Right cardiac atrium (tissue), 5 donors: ENCODE results near the gene RASGRP2. TPM values are rescaled to one million over a fixed set of nuclear protein-coding genes. Genes with fewer than 3 reads are reported as not detected.
A peak's percentile ranks its signal among the peaks of the same experiment; 100 is the strongest.

Experiments used
- ATAC-seq, 2 donors: fragments of 200-7000 bp; cut with Tn5 transposase; one replicate each; pipeline versions ENCODE4 v1.8.0 to v1.9.1; 2020; ENCODE audit warnings: moderate library complexity in 2 of 2, mild to moderate bottlenecking in 1 of 2
- DNase-seq, 3 donors: peaks; one replicate each; pipeline ENCODE4 v3.0.0-alpha.2; 2020
- H3K27ac ChIP-seq: one replicate; pipeline ENCODE4 v1.5.1; 2013; ENCODE audit warnings: mild to moderate bottlenecking, low read length, control low read depth, moderate library complexity
- H3K27me3 ChIP-seq: one replicate; pipeline ENCODE4 v1.6.1; 2013; ENCODE audit not compliant: control insufficient read depth, insufficient read depth
- H3K4me1 ChIP-seq: one replicate; pipeline ENCODE4 v1.6.1; 2013; ENCODE audit warnings: low read length; ENCODE audit not compliant: control insufficient read depth, insufficient read depth
- H3K4me3 ChIP-seq: one replicate; pipeline ENCODE4 v1.5.1; 2013; ENCODE audit warnings: low read length, control low read depth
- H3K9me3 ChIP-seq: one replicate; pipeline ENCODE4 v1.6.1; 2013; ENCODE audit warnings: low read length; ENCODE audit not compliant: control insufficient read depth
- WGBS: extraction: QIAGEN DNeasy Blood & Tissue Kit; methylation state at CpG from one replicate; pipeline ENCODE4 v1.1.7; 2013; 5-methylcytosine and 5-hydroxymethylcytosine counted together
- intact Hi-C, 4 donors: fragments of 100-400 bp; cut with DNase I; formaldehyde crosslinking; loops; one replicate each; pipeline versions ENCODE4 v1.11.0 to v1.14.0; 2022 to 2023
- polyA plus RNA-seq: library from polyadenylated mRNA; stranded (reverse); fragments of 200-250 nt; gene quantifications from one replicate; pipeline ENCODE4 v1.2.3, GENCODE V29; 2013
- total RNA-seq, 4 donors: library from RNA; stranded (reverse); fragmentation: NEBNext Ultra II Directional; extraction: Animal tissue kit (Norgen Biotek cat#: 25700); gene quantifications; one replicate each; pipeline ENCODE4 v1.2.1, GENCODE V29; 2021
- donor health status: healthy with polysubstance abuse.
- donor health status: DM: no; HTN: yes; CAD: no.
- donor health status: DM: no; HTN: no; CAD: no.
- donor health status: DM: no; HTN: yes; CAD: no; lungs with severe emphysema.
- donor health status: DM: yes; HTN: yes; CAD: no.

The RASGRP2 gene
- total and polyA plus RNA-seq, 5 donors: 25.5 to 69.6 (median 35.2) TPM

DNA sequence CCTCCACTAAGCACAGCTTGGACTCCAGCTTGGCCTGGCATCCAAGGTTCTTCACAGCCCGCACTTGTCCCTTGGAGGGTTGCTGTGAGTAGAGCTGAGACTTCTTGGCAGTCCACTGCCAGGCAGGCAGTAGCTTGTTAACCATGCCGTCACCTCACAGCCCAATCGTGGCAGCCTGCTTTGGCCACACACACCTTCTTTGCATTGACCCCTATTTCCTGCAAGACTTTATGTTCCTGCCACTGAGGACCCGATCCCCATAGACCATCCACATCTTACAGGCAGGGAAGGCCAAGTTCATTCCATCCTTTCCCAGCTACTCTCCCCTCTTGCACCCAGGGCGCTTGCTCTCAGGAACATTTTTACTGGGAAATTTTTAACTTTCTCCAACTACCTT lies 18.3 kb upstream of the RASGRP2 start:
- H3K4me1 ChIP-seq: peaks cover 16% of the 10 kb centered on the region
- no peaks in the 10 kb centered on the region for H3K9me3 ChIP-seq
- 60% methylated on average over 5 of the region's 5 CpGs for WGBS
- H3K4me3 ChIP-seq: no peak overlapping the region
- DNase-seq (peak in 1 of 3 donors; percentile 31), ATAC-seq (no peak)
- H3K27me3 ChIP-seq: no peaks in the 10 kb centered on the region
- intact Hi-C loops: no loop called here
- peak overlapping the region; percentile 24 for H3K27ac ChIP-seq

DNA sequence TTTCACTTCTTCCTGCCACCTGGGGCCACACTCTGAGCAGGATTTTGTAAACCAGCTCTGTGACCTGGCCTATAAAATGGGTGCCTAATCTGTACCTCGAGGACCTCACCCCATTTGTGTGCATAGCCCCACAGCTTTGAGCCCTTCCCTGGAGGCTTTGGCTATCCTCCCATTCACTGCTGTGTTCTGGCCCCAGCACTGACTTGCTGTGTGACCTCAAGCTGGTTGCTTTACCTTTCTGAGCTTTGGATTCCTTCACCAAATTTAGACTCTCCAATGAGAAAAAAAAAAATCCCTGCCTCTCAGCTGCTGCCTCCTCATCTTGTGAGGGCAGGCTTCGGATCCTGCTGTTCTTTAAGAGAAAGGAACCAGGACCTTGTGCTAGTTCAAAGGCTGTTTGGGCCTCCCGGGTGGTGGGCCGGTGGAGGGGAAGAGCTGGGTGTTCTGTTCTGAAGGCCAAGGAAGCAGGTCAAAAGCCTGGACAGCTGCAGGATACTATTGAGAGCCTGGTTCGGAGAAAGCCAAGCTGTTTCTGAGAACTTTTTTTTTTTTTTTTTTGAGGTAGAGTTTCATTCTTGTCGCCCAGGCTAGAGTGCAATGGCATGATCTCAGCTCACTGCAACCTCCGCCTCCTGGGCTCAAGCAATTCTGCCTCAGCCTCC lies 16.9 kb upstream of the RASGRP2 start:
- peak in 1 of 3 donors; percentile 20 for DNase-seq
- ATAC-seq: no peak
- Histone ChIP-seq H3K4me3 (no peak overlapping the region), H3K27ac (peak overlapping the region; percentile 49), H3K9me3 (no peaks in the 10 kb centered on the region), H3K27me3 (no peaks in the 10 kb centered on the region), H3K4me1 (peaks cover 16% of the 10 kb centered on the region)
- WGBS: 64% methylated on average over 7 of the region's 7 CpGs
- intact Hi-C loops: no loop called here

DNA sequence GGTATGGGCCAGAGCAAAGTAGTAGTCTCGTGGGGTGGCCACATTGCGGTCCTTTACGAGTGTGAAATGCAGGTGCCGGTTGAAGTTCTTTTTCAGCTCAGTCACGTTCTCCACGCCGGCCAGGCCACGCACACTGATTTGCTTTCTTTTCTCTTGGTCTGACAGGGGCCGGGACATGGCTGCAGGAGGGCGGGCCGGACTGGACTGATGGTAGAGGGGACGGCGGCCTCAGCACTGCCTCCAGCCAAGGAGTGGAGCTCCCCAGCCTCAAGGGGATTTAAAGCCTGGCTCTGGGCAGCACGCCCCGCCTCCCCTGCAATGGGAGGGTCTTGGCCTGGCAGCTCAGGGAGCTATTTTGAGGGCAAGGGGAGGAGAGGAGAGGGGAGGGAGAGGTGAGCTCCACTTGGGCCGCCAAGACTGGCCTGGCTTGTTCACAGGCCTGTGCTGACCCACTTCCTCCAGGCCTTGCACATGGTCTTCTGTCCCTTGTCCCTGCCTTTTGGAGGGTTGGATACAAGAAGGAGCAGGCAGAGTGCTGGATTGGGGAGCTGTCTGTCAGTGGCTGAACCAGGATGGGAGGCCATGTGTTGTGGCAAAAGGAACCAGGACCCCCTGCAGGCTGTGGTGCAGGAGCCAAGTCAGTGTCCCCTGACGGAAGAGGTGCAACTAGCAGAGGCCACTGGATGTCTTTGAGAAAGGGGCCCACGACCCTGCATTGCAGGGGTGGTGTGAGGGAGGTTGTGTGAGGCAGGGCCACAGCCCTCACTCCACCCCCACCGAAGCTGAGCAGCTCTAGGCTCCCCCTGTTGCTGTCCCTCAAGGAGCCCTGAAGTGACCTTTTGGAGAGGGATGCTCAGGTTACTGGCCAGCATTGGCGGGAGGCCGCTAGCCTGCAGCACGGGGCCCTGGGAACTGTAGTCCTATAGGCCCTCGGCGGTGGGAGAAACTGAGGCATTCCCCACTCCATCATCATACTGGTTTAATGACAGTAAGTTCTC lies 16.1 kb upstream of the RASGRP2 start, which contains the start of gene PYGM:
Gene PYGM, minus strand, starts transcription at position 253 of the 998 bp plus-strand sequence. Its CDS starts 76 bp downstream, at position 177.
- ATAC-seq (peak; percentile 78 to 89), DNase-seq (peak; percentile 88 to 96 (median 95))
- intact Hi-C loops: no loop called here
- H3K4me1 ChIP-seq: peaks cover 16% of the 10 kb centered on the region
- 25% methylated on average over 24 of the region's 24 CpGs for WGBS
- peak within 1 kb of the TSS; percentile 49 for H3K27ac ChIP-seq
- H3K4me3 ChIP-seq: no peak within 1 kb of the TSS
- no peaks in the 10 kb centered on the region for H3K9me3 ChIP-seq
- no peaks in the 10 kb centered on the region for H3K27me3 ChIP-seq

DNA sequence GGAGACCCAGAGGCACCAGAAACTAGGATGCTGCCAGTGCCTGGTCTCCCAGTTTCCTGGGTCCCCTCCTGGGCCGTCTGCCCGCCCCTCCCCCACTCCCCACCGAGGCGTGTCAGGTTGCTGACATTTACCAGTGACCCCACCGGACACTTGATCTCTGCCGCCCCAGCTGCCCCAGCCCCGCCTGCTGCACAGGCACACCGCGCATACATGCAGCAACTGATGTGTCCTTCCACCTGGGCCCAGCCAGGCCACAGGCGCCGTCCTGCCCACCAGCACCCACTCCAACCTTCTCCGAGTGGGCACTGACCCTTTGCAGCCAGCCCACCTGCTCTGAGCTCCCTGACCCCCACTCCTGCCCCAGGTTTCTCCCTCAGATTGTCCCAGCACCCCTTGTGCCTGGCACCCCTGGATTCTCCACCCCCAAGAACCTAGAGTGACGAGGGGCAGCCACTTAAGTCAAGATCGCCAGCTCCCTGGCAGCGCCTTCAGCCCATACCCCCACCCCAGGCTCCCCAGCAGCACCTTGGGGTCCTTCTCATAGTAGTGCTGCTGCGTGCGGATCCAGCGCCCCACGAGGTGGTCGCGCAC lies 15.3 kb upstream of the RASGRP2 start:
- no peak overlapping the region for H3K4me3 ChIP-seq
- no peaks in the 10 kb centered on the region for H3K27me3 ChIP-seq
- WGBS: 51% methylated on average over 21 of the region's 21 CpGs
- H3K9me3 ChIP-seq: no peaks in the 10 kb centered on the region
- peak overlapping the region; percentile 49 for H3K27ac ChIP-seq
- ATAC-seq (peak; percentile 12 to 14), DNase-seq (peak in 2 of 3 donors; percentile 71 to 82)
- H3K4me1 ChIP-seq: peaks cover 16% of the 10 kb centered on the region
- intact Hi-C loops: no loop called here

DNA sequence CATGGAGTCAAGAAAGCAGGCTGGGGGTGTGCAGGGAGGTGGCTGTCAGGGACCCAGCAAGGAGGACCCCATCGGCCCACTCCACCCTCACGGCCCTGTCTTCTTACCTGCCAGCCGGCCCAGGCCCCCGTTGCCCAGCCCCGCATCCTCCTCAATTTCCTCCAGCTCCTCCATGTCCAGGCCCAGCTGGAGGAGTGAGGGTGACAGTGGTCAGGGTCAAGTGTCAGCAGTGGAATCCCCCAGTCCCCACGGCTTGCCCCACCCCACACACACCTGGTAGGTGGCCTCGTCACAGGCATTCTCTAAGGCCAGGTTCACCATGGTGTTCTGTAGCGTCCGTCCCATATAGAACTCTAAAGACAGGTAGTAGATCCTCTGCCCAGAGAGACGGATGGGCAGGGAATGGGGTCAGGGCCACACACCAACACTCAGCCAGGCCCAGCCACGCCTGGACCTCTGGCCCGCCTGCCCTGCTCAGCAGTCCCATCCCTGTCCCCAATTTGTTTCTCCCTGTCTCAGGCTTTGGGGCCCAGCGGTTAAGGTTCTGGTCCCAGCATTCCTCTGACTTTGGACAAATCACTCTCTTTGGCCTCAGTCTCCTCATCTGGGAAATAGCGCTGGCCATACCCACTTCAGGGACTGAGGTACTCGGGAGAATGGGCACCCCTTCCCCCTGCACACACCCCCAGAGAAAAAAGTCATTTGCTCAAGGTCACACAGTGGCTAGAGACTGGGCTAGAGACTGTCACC lies 14.6 kb upstream of the RASGRP2 start:
- intact Hi-C loops: no loop called here
- H3K9me3 ChIP-seq: no peaks in the 10 kb centered on the region
- H3K27ac ChIP-seq: no peak overlapping the region
- WGBS: 87% methylated on average over 15 of the region's 15 CpGs
- H3K4me1 ChIP-seq: peaks cover 12% of the 10 kb centered on the region
- DNase-seq: peak in 2 of 3 donors; percentile 40 to 55
- ATAC-seq: no peak
- no peaks in the 10 kb centered on the region for H3K27me3 ChIP-seq
- H3K4me3 ChIP-seq: no peak overlapping the region

DNA sequence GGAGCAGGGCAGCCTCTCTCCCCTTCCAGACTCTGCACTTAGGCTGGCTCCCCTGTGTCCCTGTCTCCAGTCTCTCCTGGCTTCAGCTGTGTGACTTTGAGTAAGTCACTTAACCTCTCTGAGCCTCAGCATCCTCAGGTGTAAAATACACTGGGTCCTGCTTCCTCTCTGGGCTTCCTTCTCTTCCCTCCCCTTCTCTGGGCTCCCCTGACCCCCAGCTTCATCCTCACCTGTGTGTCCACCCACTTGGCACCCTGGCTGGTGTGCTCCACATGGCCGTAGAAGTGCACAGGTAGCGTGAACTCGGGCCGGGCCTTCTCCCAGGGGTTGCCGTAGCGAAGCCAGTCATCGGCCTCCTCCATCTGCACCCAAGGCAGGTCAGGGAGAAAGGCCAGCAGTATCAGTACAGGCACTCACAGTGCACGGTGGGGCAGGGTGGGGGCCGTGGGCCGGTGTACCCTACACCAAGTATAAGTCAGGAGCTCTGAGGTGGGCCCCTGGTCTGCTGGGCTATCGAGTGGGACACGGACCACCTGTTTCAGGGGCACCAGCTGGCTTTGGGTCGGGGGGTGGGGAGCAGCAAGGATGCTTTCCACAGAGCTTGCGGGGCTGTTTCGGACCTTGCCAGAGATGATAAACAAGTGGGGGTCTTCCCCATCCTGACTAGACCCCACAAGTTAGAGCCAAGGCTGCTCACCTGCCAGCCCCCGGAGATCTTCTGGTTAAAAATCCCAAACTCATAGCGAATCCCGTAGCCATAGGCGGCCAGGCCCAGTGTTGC lies 13.8 kb upstream of the RASGRP2 start:
- intact Hi-C loops: no loop called here
- no peak overlapping the region for H3K4me3 ChIP-seq
- WGBS: 86% methylated on average over 19 of the region's 19 CpGs
- H3K9me3 ChIP-seq: no peaks in the 10 kb centered on the region
- no peaks in the 10 kb centered on the region for H3K27me3 ChIP-seq
- DNase-seq (peak in 2 of 3 donors; percentile 56 to 58), ATAC-seq (no peak)
- H3K27ac ChIP-seq: no peak overlapping the region
- peaks cover 8% of the 10 kb centered on the region for H3K4me1 ChIP-seq

DNA sequence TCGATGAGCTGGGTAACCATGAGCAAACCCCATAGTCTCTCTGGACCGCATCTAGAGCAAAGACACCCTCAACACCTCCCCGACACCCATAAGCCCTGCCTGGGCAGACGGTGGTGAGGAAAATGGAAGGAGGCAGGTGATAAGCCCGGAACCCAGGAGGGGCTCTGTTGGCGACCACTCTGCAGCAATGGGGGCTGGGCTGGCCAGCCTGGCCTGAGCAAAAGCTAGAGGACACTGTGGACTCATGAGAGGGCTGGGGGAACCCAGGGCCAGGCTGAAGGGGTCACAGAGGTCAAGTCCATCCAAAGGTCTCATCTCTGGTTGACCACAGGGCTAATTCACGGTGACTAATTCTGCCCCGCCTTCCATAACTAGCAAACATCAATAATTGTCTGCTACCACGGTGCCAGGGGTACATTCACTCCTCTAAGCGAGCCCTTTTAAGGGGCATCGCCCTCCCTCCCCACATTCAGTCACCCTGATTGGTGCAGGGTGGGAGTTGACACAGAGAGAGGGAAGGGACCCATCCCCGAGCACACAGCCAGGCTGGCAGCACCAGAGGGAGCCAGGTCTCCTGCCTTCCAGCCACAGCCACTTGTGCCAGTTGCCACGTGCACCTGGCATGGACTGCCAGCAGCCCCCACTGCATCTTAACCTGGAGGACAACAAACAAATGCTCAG lies 11.9 kb upstream of the RASGRP2 start:
- ATAC-seq: no peak
- H3K27me3 ChIP-seq: no peaks in the 10 kb centered on the region
- no peak overlapping the region for H3K27ac ChIP-seq
- DNase-seq: peak in 1 of 3 donors; percentile 32
- H3K9me3 ChIP-seq: no peaks in the 10 kb centered on the region
- no peak overlapping the region for H3K4me3 ChIP-seq
- peaks cover 8% of the 10 kb centered on the region for H3K4me1 ChIP-seq
- intact Hi-C loops: no loop called here
- 89% methylated on average over 13 of the region's 13 CpGs for WGBS

DNA sequence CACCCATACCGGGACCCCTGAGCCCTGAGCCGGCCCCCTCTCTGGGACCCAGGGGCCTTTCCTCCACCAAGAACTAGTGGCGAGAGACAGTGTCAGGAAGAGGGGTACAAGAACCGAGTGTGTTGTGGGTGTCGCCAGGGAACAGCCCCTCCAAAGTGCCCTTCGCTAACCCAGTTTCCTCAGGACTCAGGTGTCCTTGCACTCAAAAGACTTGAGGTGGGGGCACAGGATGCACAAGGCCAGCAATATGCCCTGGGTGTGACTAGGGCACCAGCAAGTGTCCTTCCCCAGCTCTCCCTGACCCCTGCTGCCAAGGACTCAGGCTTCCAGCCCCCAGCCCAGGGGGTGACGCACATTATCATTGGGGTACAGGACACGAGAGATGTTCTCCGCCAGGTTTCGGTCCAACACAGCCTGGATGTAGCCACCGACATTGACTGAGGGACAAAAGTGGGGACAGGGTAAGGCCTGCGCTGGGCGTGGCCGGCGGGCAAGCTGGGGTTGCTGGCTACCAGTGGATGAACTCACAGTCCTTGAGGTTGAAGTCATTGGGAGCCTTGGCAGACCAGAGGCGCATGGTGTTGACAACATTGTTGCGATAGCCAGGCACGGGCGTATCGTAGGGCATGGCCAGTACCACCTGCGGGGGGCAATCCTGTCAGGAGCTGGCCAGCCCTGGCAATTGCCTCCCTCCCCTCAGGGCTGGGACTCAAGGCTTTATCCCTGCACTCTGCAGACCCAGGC lies 11.1 kb upstream of the RASGRP2 start:
- Histone ChIP-seq H3K4me1 (peaks cover 2% of the 10 kb centered on the region), H3K27ac (no peak overlapping the region), H3K27me3 (no peaks in the 10 kb centered on the region), H3K9me3 (no peaks in the 10 kb centered on the region), H3K4me3 (no peak overlapping the region)
- no peak for ATAC-seq
- peak in 2 of 3 donors; percentile 42 to 45 for DNase-seq
- 91% methylated on average over 21 of the region's 21 CpGs for WGBS
- intact Hi-C loops: no loop called here
